Gastrocnemius medialis (tissue), 4 donors: ENCODE results near the gene SFI1. TPM values are rescaled to one million over a fixed set of nuclear protein-coding genes. Genes with fewer than 3 reads are reported as not detected.

ENCODE experiments used
- ATAC-seq, 2 donors: fragments of 150-250 bp; one replicate each; pipeline ENCODE4 v1.9.1; 2016
- DNase-seq, 2 donors: peaks; one replicate each; pipeline ENCODE4 v3.0.0-alpha.2; 2019
- H3K27ac ChIP-seq, 4 donors: fragments of 200-600 bp; sonication (generic); 1 replicate in 1 of 4; 2 replicates in 3 of 4; pipeline ENCODE4 v1.5.1; 2016 to 2018; ENCODE audit warnings: mild to moderate bottlenecking in 2 of 4, moderate library complexity in 1 of 4
- H3K27me3 ChIP-seq, 3 donors: fragments of 200-600 bp; sonication (generic) in 2 of 3; 1 replicate in 1 of 3; 2 replicates in 2 of 3; pipeline versions ENCODE4 v1.5.1 to v1.6.0; 2016 to 2019; ENCODE audit warnings: mild to moderate bottlenecking in 1 of 3, moderate library complexity in 1 of 3
- H3K36me3 ChIP-seq, 2 donors: fragments of 200-600 bp; sonication (generic) in 1 of 2; one replicate each; pipeline ENCODE4 v1.5.1; 2017 to 2018
- H3K4me1 ChIP-seq, 2 donors: fragments of 200-600 bp; sonication (generic) in 1 of 2; one replicate each; pipeline ENCODE4 v1.5.1; 2016 to 2017; ENCODE audit warnings: mild to moderate bottlenecking in 2 of 2
- H3K4me3 ChIP-seq, 4 donors: fragments of 200-600 bp; sonication (generic) in 3 of 4; 1 replicate in 1 of 4; 2 replicates in 3 of 4; pipeline ENCODE4 v1.5.1; 2016 to 2019; ENCODE audit warnings: mild to moderate bottlenecking in 2 of 4
- H3K9me3 ChIP-seq, 3 donors: fragments of 200-600 bp; sonication (generic) in 2 of 3; 1 replicate in 1 of 3; 2 replicates in 2 of 3; pipeline ENCODE4 v1.5.1; 2016 to 2019
- CTCF ChIP-seq, 5 experiments: fragments of 450-650 bp in 3 of 5; fragments of 200-600 bp in 2 of 5; sonication (generic) in 2 of 5; IDR thresholded peaks in 4 of 5; conservative IDR thresholded peaks in 1 of 5; 1 replicate in 4 of 5; 2 replicates in 1 of 5; pipeline ENCODE4 v1.5.1; 2016 to 2019; ENCODE audit warnings: antibody characterized with exemption in 5 of 5, mild to moderate bottlenecking in 3 of 5, moderate library complexity in 3 of 5
- POLR2A ChIP-seq, 2 donors: fragments of 450-650 bp; IDR thresholded peaks; one replicate each; pipeline ENCODE4 v1.6.1; 2017; ENCODE audit warnings: antibody characterized with exemption in 2 of 2, mild to moderate bottlenecking in 2 of 2, moderate library complexity in 2 of 2
- in situ Hi-C, 4 donors: fragments of 200-750 bp; cut with MboI; loops; one replicate each; pipeline versions ENCODE4 v1.15.0 to v1.8.0; 2017; ENCODE audit warnings: low sequenced_read_pairs in 4 of 4
- intact Hi-C: fragments of 100-400 bp; cut with DNase I; formaldehyde crosslinking; loops from one replicate; pipeline ENCODE4 v1.15.1; 2023; ENCODE audit warnings: low total_unique reads
- total RNA-seq, 4 donors: library from RNA; depleted of rRNA; stranded (reverse); fragments of >200 nt; gene quantifications; one replicate each; pipeline versions ENCODE4 v1.1.0 to v1.2.3, GENCODE V29; 2016

Gene SFI1
- total RNA-seq, 4 donors from 2014 or later: 1.1 to 12.6 (median 2.7) TPM

- intact Hi-C loops: no loop called here
- ATAC-seq: no peak
- H3K9me3 ChIP-seq: no peaks in the 10 kb centered on the region
- in situ Hi-C loops: loop anchor here in 2 of 4 donors (25.0 kb wide), 2 partner anchors 265 to 290 kb away; partner anchors contain the start of gene PATZ1 (in 1 of the 2)
- peak overlapping the region in 2 of 4 donors; percentile 39 to 54 for H3K27ac ChIP-seq
- H3K27me3 ChIP-seq: no peaks in the 10 kb centered on the region
- H3K4me1 ChIP-seq: peaks cover 47 to 50% of the 10 kb centered on the region in 2 donors
- H3K4me3 ChIP-seq: no peak overlapping the region
- no peak for TF ChIP-seq CTCF (IDR thresholded peaks at IDR 0.05 in 4 of 5, conservative IDR thresholded peaks at IDR 0.05 in 1 of 5)
- TF ChIP-seq POLR2A (IDR thresholded peaks at IDR 0.05): no peak
- no peak for DNase-seq
- no peaks in the 10 kb centered on the region for H3K36me3 ChIP-seq
These were observed 130.9 kb downstream of the SFI1 start for GRCh38 chr22:31627223-31627731.

GRCh38 chr22:31628362-31628761 is 132.0 kb downstream of the SFI1 start:
- Histone ChIP-seq H3K27me3 (no peaks in the 10 kb centered on the region), H3K4me3 (no peak overlapping the region), H3K36me3 (no peaks in the 10 kb centered on the region), H3K4me1 (peaks cover 47 to 53% of the 10 kb centered on the region in 2 donors), H3K27ac (peak overlapping the region in 3 of 4 donors; percentile 6 to 54 (median 39)), H3K9me3 (no peaks in the 10 kb centered on the region)
- in situ Hi-C loops: loop anchor here in 2 of 4 donors (25.0 kb wide), 2 partner anchors 266 to 291 kb away; partner anchors contain the start of gene PATZ1 (in 1 of the 2)
- peak; percentile 23 to 56 for ATAC-seq
- no peak for DNase-seq
- no peak for TF ChIP-seq CTCF (IDR thresholded peaks at IDR 0.05 in 4 of 5, conservative IDR thresholded peaks at IDR 0.05 in 1 of 5)
- no peak for TF ChIP-seq POLR2A (IDR thresholded peaks at IDR 0.05)
- intact Hi-C loops: no loop called here

- DNase-seq: no peak
- Histone ChIP-seq H3K27me3 (no peaks in the 10 kb centered on the region), H3K4me3 (peak overlapping the region in 1 of 4 donors; percentile 75), H3K9me3 (no peaks in the 10 kb centered on the region), H3K27ac (peak overlapping the region in 1 of 4 donors; percentile 78), H3K4me1 (peaks cover 51 to 57% of the 10 kb centered on the region in 2 donors), H3K36me3 (no peaks in the 10 kb centered on the region)
- TF ChIP-seq POLR2A (IDR thresholded peaks at IDR 0.05): no peak
- no peak for TF ChIP-seq CTCF (IDR thresholded peaks at IDR 0.05 in 4 of 5, conservative IDR thresholded peaks at IDR 0.05 in 1 of 5)
- intact Hi-C loops (no loop called here), in situ Hi-C loops (loop anchor here in 2 of 4 donors (25.0 kb wide), 2 partner anchors 267 to 292 kb away; partner anchors contain the start of gene PATZ1 (in 1 of the 2))
- ATAC-seq: no peak
These were observed 132.8 kb downstream of the SFI1 start for GRCh38 chr22:31628969-31629708.

GRCh38 chr22:31629741-31630184 is 133.4 kb downstream of the SFI1 start:
- ATAC-seq (no peak), DNase-seq (no peak)
- in situ Hi-C loops: loop anchor here in 3 of 4 donors (5.0 to 25.0 kb wide), 3 partner anchors 72 to 292 kb away; partner anchors contain the start of gene PATZ1 (in 1 of the 3)
- peaks cover 51 to 57% of the 10 kb centered on the region in 2 donors for H3K4me1 ChIP-seq
- TF ChIP-seq CTCF (IDR thresholded peaks at IDR 0.05 in 4 of 5, conservative IDR thresholded peaks at IDR 0.05 in 1 of 5) (no peak), POLR2A (IDR thresholded peaks at IDR 0.05) (no peak)
- no peaks in the 10 kb centered on the region for H3K9me3 ChIP-seq
- intact Hi-C loops: loop anchor here (5.0 kb wide), 2 partner anchors 137 to 282 kb away; partner anchors contain the start of gene PATZ1
- H3K27me3 ChIP-seq: no peaks in the 10 kb centered on the region
- H3K27ac ChIP-seq: peak overlapping the region; percentile 67 to 84 (median 79)
- no peaks in the 10 kb centered on the region for H3K36me3 ChIP-seq
- H3K4me3 ChIP-seq: peak overlapping the region; percentile 75 to 82 (median 78)
